Measurements from ENCODE around the gene KCTD14. TPM values are rescaled to one million over a fixed set of nuclear protein-coding genes. Genes with fewer than 3 reads are reported as not detected.

The KCTD14 gene
- total and polyA plus RNA-seq, 9 of the 15 experiments (the other 6 are each of a cell fraction or from before 2014, with no cell fraction given) = 0.04 to 0.30 (median 0.11) TPM; not detected in 2

- TF ChIP-seq, protein P1, sequence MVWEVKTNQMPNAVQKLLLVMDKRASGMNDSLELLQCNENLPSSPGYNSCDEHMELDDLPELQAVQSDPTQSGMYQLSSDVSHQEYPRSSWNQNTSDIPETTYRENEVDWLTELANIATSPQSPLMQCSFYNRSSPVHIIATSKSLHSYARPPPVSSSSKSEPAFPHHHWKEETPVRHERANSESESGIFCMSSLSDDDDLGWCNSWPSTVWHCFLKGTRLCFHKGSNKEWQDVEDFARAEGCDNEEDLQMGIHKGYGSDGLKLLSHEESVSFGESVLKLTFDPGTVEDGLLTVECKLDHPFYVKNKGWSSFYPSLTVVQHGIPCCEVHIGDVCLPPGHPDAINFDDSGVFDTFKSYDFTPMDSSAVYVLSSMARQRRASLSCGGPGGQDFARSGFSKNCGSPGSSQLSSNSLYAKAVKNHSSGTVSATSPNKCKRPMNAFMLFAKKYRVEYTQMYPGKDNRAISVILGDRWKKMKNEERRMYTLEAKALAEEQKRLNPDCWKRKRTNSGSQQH (CRISPR knock-in tag; IDR thresholded peaks at IDR 0.05) = peak; percentile 78
- TF ChIP-seq ASH1L (IDR thresholded peaks at IDR 0.05; ENCODE audit: borderline replicate concordance, low read depth, partially characterized antibody) (peak; percentile 63), SMAD3 (CRISPR knock-in tag; conservative IDR thresholded peaks at IDR 0.05) (0 out of 2 replicates have a peak, but pooled peaks have one; percentile 66), GATA2 (CRISPR knock-in tag; IDR thresholded peaks at IDR 0.05) (no peak), ZNF830 (CRISPR knock-in tag; IDR thresholded peaks at IDR 0.05) (no peak), RBM22 (IDR thresholded peaks at IDR 0.05; ENCODE audit: low read depth, low read length, poor library complexity, severe bottlenecking) (no peak), ZNF347 (CRISPR knock-in tag; IDR thresholded peaks at IDR 0.05; ENCODE audit: low read depth) (0 out of 2 replicates have a peak, but pooled peaks have one; percentile 14), SAFB (IDR thresholded peaks at IDR 0.05; ENCODE audit: borderline replicate concordance, low read depth, low read length) (no peak), RNF219 (CRISPR knock-in tag; IDR thresholded peaks at IDR 0.05) (no peak), ZNF449 (CRISPR knock-in tag; IDR thresholded peaks at IDR 0.05) (0 out of 2 replicates have a peak, but pooled peaks have one; percentile 8), SNIP1 (IDR thresholded peaks at IDR 0.05; ENCODE audit: low read depth) (peak; percentile 62; the same call in 1 of the 2 replicates), SMARCB1 (IDR thresholded peaks at IDR 0.05; ENCODE audit: insufficient read length, low read depth) (no peak), PHB (CRISPR knock-in tag; IDR thresholded peaks at IDR 0.05) (no peak)
- TF ChIP-seq, protein P2, sequence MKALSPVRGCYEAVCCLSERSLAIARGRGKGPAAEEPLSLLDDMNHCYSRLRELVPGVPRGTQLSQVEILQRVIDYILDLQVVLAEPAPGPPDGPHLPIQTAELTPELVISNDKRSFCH (CRISPR knock-in tag; IDR thresholded peaks at IDR 0.05) = no peak
- TF ChIP-seq, protein P2 (tag; IDR thresholded peaks at IDR 0.05) = no peak; the same call in 1 of the 2 replicates
- TF ChIP-seq, protein P3, sequence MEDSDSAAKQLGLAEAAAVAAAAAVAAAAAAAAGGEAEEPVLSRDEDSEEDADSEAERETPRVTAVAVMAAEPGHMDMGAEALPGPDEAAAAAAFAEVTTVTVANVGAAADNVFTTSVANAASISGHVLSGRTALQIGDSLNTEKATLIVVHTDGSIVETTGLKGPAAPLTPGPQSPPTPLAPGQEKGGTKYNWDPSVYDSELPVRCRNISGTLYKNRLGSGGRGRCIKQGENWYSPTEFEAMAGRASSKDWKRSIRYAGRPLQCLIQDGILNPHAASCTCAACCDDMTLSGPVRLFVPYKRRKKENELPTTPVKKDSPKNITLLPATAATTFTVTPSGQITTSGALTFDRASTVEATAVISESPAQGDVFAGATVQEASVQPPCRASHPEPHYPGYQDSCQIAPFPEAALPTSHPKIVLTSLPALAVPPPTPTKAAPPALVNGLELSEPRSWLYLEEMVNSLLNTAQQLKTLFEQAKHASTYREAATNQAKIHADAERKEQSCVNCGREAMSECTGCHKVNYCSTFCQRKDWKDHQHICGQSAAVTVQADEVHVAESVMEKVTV (CRISPR knock-in tag; IDR thresholded peaks at IDR 0.05) = 0 out of 2 replicates have a peak, but pooled peaks have one; percentile 17
- TF ChIP-seq, protein P4, sequence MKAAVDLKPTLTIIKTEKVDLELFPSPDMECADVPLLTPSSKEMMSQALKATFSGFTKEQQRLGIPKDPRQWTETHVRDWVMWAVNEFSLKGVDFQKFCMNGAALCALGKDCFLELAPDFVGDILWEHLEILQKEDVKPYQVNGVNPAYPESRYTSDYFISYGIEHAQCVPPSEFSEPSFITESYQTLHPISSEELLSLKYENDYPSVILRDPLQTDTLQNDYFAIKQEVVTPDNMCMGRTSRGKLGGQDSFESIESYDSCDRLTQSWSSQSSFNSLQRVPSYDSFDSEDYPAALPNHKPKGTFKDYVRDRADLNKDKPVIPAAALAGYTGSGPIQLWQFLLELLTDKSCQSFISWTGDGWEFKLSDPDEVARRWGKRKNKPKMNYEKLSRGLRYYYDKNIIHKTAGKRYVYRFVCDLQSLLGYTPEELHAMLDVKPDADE (conservative IDR thresholded peaks at IDR 0.05; ENCODE audit: control insufficient read depth, low read depth, low read length) = no peak
Measured at GRCh38 chr11:78039919-78040671, 17.0 kb upstream of the KCTD14 start (continued).
